Central memory CD8-positive, alpha-beta T cell (primary cell): ENCODE results near the gene SCN3B.

Experiments
- ATAC-seq: fragments of 150-1000 bp; cut with Tn5 transposase; replicated peaks from 2 replicates; pipeline ENCODE4 v1.10.0; 2022; ENCODE audit warnings: mild to moderate bottlenecking, moderate FRiP score, moderate number of reproducible peaks; ENCODE audit not compliant: poor library complexity, severe bottlenecking; ENCODE audit errors: extremely low read depth
- DNase-seq, 2 donors: peaks; one replicate each; pipeline ENCODE4 v3.0.0; 2021; ENCODE audit warnings: low spot score in 2 of 2
- H3K27ac Mint-ChIP-seq: one replicate; pipeline ENCODE4 v1.8.0; 2022; ENCODE audit warnings: low read depth, mild to moderate bottlenecking, moderate library complexity, mixed read lengths
- H3K27me3 Mint-ChIP-seq: one replicate; pipeline ENCODE4 v1.8.0; 2022; ENCODE audit warnings: mixed read lengths
- H3K36me3 Mint-ChIP-seq: one replicate; pipeline ENCODE4 v1.8.0; 2022; ENCODE audit warnings: mild to moderate bottlenecking, moderate library complexity, mixed read lengths; ENCODE audit not compliant: insufficient read depth
- H3K4me1 Mint-ChIP-seq: one replicate; pipeline ENCODE4 v1.8.0; 2022; ENCODE audit warnings: mixed read lengths
- H3K4me3 Mint-ChIP-seq: one replicate; pipeline ENCODE4 v1.8.0; 2022; ENCODE audit warnings: mild to moderate bottlenecking, moderate library complexity, mixed read lengths
- H3K9me3 Mint-ChIP-seq: one replicate; pipeline ENCODE4 v1.8.0; 2022; ENCODE audit warnings: mixed read lengths

Gene SCN3B

DNA sequence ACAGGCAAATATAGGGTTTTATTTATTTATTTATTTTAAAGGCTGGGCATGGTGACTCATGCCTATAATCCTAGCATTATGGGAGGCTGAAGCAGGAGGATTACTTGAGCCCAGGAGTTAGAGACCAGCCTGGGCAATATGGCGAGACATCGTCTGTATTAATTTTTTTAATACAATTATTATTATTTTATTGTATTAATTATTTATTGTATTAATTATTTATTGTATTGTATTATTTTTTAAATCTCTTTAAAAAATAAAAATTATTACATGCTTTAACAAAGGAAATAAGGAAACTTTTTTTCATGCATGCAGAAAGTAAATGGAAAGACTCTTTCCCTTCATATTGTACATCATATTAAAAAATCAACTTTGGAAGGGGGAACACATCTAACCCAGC lies 3.5 kb downstream of the SCN3B start:
- H3K4me1 Mint-ChIP-seq: peaks cover 5% of the 10 kb centered on the region
- ATAC-seq (no peak), DNase-seq (no peak)
- H3K36me3 Mint-ChIP-seq: no peaks in the 10 kb centered on the region
- no peak overlapping the region for H3K4me3 Mint-ChIP-seq
- no peak overlapping the region for H3K27ac Mint-ChIP-seq
- H3K9me3 Mint-ChIP-seq: no peaks in the 10 kb centered on the region
- peaks cover 46% of the 10 kb centered on the region for H3K27me3 Mint-ChIP-seq

DNA sequence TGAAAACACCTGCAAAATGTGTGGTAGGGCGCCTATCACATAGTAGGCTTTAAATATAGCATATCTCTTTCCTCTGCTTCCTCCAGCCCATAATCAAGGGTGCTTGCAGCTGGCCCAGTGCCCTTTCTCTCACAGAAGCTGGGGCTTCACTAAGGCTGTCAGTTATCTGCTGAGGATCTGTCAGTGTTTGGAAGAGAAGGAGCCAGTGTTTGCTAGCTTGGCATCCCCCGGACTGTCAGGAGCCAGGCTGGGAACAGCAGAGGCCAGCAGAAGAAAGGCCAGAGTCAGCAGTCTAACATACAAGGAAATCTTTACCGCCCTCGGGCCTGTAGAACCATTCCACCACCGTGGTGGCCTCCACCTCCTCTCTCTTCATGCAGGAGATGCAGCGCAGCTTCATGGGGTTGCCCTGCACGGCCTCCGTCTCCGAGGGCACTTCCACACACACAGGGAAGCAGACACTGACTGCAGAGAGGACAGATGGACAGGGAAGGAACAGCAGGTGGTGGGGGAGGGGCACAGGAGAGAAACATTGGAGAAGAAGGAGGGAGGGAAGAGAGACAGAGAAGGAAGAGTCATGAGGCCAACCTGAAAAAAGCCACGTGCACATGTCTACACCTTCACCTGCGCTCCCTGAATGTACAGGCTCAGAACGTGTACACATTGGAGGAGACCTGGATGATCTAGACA lies 9.0 kb downstream of the SCN3B start:
- ATAC-seq (no peak), DNase-seq (no peak)
- Mint-ChIP-seq H3K4me3 (no peak overlapping the region), H3K36me3 (peaks cover 1% of the 10 kb centered on the region), H3K27ac (no peak overlapping the region), H3K9me3 (no peaks in the 10 kb centered on the region), H3K4me1 (peaks cover 5% of the 10 kb centered on the region), H3K27me3 (peaks cover 25% of the 10 kb centered on the region)

DNA sequence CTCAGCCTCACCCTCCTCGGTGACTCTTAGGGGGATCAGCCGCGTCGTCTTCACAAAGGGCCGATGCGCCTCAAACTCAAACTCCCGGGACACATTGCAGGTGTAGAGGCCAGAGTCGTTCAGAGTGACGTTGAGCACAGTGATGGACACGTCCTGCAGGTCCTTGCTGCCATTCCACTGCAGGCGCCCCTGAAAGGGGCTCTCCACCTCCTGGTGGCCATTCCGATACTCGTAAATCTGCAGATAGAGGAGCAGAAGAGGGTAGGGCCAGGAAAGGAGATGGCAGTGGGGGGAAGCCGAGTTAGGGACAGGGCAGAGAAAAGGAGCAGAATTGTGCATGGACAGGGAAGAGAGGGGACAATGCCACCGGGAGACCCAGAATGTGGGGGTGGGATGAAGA lies 12.0 kb downstream of the SCN3B start:
- Mint-ChIP-seq H3K4me1 (peaks cover 5% of the 10 kb centered on the region), H3K27ac (no peak overlapping the region), H3K27me3 (peaks cover 55% of the 10 kb centered on the region), H3K9me3 (no peaks in the 10 kb centered on the region), H3K4me3 (no peak overlapping the region), H3K36me3 (peaks cover 1% of the 10 kb centered on the region)
- ATAC-seq: no peak
- DNase-seq: no peak

DNA sequence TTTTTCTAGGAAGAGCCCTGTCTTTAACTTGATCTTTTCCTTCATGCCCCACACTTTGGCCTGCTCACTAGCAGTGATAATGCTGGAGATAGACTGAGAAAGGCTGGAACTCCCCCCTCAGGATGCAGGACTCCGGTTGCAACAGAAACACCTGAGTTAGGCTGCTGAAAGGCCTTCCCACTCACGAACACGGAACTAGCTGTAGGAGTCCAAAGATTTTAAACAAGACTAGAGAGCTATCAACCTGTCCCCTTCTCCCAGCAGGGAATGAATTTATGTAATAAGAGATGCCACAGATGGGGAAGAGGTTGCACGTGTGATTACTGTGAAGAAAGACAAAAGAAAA lies 13.0 kb downstream of the SCN3B start:
- DNase-seq: no peak

DNA sequence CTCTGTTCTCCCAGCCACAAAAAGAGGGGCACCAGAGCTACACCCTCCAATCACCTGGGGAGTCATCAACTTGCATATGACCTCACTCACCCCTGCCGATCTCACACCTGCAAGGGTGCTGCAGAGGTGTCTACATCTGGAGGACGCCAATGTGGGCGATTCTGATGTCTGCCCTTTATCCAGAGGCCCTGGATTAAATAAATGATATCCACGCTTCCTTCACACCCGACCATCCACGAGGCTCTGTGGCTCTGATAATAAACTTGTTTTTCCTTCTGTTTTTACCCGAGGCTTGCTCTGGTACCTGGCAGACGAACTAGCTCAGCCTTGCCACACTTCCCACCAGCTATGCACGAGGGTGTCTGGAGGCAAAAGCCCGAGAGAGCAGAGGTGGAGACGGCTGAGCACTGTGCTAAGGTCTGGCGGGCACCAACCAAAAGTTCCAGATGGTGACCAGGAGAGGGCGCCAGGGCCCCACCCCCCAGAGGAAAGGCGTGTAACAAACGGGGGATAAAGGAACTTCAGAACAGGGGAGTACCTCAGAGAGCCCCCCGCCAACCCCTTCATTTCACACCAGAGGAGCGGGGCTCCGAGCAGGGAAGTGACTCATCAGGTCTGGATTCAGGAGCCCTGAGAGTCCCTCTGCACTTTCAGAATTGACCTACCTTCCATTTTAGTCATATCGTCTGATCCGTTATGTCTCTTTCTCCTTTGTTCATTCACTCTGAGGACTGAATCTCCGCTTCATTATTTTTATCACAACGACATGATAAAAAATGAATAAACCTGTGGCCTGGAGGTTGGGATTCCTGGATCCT lies 13.5 kb downstream of the SCN3B start:
- H3K36me3 Mint-ChIP-seq: peaks cover 1% of the 10 kb centered on the region

More for the DNA sequence above, 13.0 kb downstream of the SCN3B start:
- peaks cover 5% of the 10 kb centered on the region for H3K4me1 Mint-ChIP-seq
- peaks cover 58% of the 10 kb centered on the region for H3K27me3 Mint-ChIP-seq
- H3K9me3 Mint-ChIP-seq: no peaks in the 10 kb centered on the region
- H3K36me3 Mint-ChIP-seq: peaks cover 1% of the 10 kb centered on the region
- no peak for ATAC-seq
- H3K27ac Mint-ChIP-seq: no peak overlapping the region
- no peak overlapping the region for H3K4me3 Mint-ChIP-seq

DNA sequence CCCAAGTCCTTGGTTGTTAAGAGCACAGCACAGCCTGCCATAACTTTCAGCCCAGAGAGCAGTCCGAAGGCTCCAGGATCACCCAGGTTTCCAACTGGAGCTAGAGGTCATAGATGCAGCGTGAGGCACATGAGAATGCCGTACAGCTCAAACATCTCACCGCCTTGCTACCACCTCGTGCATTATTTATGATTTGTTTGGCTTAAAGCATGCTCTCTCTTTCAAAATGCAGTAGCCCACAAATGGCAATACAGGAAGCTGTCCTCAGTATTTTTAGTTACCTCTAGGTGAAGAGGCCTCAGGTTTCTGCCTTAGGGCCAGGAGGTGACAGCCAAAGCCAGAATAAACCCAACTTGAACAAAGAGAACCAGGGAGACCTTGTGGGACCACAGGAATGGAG lies 14.4 kb downstream of the SCN3B start:
- Mint-ChIP-seq H3K36me3 (peaks cover 1% of the 10 kb centered on the region), H3K27me3 (peaks cover 55% of the 10 kb centered on the region), H3K4me3 (no peak overlapping the region), H3K9me3 (no peaks in the 10 kb centered on the region), H3K27ac (no peak overlapping the region), H3K4me1 (peaks cover 5% of the 10 kb centered on the region)
- ATAC-seq (no peak), DNase-seq (no peak)

More for the DNA sequence above, 13.5 kb downstream of the SCN3B start:
- peaks cover 5% of the 10 kb centered on the region for H3K4me1 Mint-ChIP-seq
- H3K9me3 Mint-ChIP-seq: no peaks in the 10 kb centered on the region
- peaks cover 54% of the 10 kb centered on the region for H3K27me3 Mint-ChIP-seq
- ATAC-seq: peak; percentile 14
- no peak overlapping the region for H3K27ac Mint-ChIP-seq
- DNase-seq: no peak
- H3K4me3 Mint-ChIP-seq: no peak overlapping the region

DNA sequence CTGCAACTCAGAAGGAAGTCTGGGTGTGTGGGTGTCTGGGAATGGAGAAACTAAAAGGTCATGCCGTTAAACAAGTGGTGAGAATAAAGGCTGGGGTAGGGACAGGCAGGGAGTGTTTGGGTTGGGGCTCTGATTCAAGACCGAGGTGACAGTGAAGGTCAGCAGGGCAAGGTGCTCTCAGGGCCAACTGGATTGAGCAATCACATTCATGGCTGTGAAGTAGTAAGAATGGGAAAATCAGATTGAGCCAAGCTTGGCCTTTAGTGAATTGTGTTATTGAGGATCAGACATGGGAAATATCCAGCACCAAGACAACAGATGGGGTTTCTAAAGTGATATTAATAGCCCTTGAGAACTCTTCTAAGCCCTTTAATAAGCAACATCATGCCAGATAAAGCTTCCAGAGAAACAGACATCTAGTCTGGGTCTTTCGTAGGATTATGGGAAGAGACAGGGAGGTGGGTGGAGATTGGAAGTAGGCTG lies 24.3 kb downstream of the SCN3B start:
- no peak overlapping the region for H3K27ac Mint-ChIP-seq
- no peaks in the 10 kb centered on the region for H3K4me1 Mint-ChIP-seq
- H3K9me3 Mint-ChIP-seq: no peaks in the 10 kb centered on the region
- no peak for ATAC-seq
- H3K36me3 Mint-ChIP-seq: no peaks in the 10 kb centered on the region
- H3K4me3 Mint-ChIP-seq: no peak overlapping the region
- peaks cover 9% of the 10 kb centered on the region for H3K27me3 Mint-ChIP-seq
- no peak for DNase-seq

DNA sequence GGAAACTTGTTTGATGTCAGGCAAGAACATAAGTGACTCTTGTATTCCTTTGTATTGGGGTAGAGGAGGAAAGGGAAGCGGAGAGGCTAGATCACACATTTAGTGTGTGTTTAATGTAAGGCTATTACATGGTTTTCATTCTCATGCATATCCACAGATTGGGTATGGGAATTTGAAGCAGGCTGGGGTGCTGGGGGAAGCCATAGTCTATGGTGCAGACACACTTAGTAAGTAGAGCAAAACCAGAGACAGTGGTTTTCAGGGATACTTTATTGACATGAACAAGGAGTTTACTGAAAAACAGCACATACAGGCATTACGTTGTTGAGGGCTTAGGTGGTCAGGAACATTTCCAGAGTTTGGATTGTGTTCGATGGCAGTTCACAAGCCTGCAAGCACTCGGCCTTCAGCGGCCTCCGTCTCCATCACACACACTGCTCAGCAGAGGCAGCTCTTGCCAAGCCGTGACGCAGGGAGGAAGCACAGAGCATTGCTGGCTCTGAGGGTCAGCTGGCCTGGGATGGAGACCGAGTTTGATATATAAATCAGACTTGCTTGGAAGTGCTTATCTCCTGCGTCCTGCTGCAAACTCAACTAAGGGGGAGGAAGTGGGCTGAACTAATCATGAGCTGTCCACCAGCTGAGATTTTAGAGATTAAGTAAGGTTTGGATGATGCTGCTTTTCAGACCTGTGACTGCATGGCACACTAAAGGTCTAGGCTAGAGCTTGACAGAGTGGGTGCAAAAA lies 25.3 kb downstream of the SCN3B start:
- no peaks in the 10 kb centered on the region for H3K9me3 Mint-ChIP-seq
- ATAC-seq: no peak
- H3K4me3 Mint-ChIP-seq: no peak overlapping the region
- DNase-seq: no peak
- H3K27me3 Mint-ChIP-seq: no peaks in the 10 kb centered on the region
- no peaks in the 10 kb centered on the region for H3K4me1 Mint-ChIP-seq
- H3K27ac Mint-ChIP-seq: no peak overlapping the region
- H3K36me3 Mint-ChIP-seq: no peaks in the 10 kb centered on the region

DNA sequence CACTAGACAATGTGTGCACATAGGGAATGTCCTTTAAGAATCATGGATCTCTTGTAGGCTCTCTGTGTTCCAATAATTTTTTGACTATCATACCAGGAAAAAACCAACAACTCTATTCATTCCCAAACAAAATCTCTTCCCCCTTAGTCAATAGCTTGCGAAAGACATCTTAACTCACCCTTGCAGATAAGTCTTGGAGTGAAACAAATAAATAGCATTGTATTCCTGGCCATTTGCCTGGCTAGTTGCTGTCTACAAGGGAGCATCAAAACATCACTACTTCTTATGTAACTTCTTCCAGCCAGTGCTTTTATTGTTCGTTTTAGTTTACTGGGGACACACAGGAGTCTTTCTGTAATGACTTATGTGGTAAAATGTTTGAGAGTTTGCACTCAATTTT lies 29.4 kb downstream of the SCN3B start:
- no peak overlapping the region for H3K4me3 Mint-ChIP-seq
- DNase-seq (no peak), ATAC-seq (no peak)
- H3K36me3 Mint-ChIP-seq: no peaks in the 10 kb centered on the region
- H3K4me1 Mint-ChIP-seq: no peaks in the 10 kb centered on the region
- H3K27me3 Mint-ChIP-seq: no peaks in the 10 kb centered on the region
- H3K9me3 Mint-ChIP-seq: no peaks in the 10 kb centered on the region
- no peak overlapping the region for H3K27ac Mint-ChIP-seq

DNA sequence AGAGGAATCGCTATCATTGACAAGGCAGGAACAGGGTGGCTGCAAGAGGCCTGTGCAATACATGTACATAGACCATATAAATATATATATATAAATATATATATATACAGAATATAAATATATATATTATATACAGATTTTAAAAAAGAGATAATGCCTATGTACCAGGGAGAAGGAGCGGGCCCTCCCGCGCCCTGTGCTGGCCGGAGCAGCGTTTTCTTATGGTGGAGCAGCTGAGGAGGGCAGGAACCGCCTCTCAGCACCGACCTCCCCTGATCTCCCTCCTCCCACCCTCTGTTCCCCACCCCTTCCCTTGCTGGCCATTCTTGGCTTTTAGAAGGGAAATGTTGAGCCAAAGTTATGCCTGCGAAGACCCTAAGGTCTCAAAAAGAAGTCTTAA lies 31.8 kb downstream of the SCN3B start:
- no peak for ATAC-seq
- peaks cover 3% of the 10 kb centered on the region for H3K36me3 Mint-ChIP-seq
- no peak overlapping the region for H3K4me3 Mint-ChIP-seq
- no peaks in the 10 kb centered on the region for H3K27me3 Mint-ChIP-seq
- DNase-seq: no peak
- no peaks in the 10 kb centered on the region for H3K4me1 Mint-ChIP-seq
- H3K27ac Mint-ChIP-seq: no peak overlapping the region
- no peaks in the 10 kb centered on the region for H3K9me3 Mint-ChIP-seq

DNA sequence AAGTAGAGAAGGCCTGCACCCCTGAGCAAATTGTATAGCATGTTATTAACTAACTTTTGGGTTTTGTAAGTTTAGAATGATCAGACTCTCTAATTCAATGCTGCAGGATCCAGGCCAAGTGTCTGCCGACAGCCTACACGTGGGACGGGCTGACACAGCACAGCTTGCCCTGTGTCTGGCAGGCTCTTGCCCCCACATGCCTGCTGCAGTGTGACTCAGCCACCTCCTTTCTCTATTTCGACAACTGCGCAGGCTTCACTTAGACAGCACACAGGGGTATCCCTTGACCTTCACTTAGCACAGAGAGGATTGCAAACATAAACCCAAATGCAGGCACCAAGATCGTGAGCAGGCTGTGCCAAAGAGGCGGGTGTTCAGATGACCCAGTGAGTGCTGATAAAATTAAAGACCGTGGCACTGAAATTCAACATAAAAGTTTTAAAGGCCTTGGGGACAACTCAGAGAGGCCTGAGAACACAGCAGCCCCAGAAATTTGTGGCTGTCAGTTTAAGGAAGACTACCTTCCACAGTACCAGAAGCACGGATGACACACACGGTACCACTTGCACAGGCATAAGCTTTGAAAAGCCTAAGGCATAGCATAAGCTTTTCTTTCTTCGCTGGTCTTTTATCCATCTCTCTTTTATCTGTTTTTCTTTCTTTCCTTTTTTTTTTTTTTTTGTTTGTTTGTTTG lies 37.8 kb downstream of the SCN3B start:
- Mint-ChIP-seq H3K27me3 (no peaks in the 10 kb centered on the region), H3K27ac (no peak overlapping the region), H3K9me3 (no peaks in the 10 kb centered on the region), H3K4me1 (no peaks in the 10 kb centered on the region), H3K36me3 (peaks cover 10% of the 10 kb centered on the region), H3K4me3 (no peak overlapping the region)
- ATAC-seq (no peak), DNase-seq (no peak)

DNA sequence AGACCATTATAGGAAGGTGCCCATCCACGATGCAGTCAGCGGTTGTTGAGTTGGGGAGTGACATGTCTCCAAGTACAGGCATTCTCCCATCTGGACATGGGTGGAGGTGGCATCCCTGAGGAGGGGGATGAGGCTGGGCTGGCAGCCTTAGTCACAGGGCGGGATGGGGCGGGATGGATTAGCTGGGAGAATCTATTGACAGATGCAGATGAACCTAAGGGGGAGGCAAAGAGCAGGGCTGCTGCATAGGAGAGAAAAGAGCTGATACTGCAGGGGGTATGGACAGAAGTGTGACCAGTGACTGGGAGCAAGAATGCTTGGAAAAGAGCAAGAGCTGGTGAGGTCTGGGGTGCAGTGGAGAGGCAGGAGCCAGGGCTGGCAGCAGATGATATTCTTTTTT lies 42.7 kb downstream of the SCN3B start:
- H3K27me3 Mint-ChIP-seq: no peaks in the 10 kb centered on the region

More for the DNA sequence above, 42.7 kb downstream of the SCN3B start:
- ATAC-seq: no peak
- H3K9me3 Mint-ChIP-seq: no peaks in the 10 kb centered on the region
- peaks cover 12% of the 10 kb centered on the region for H3K36me3 Mint-ChIP-seq
- H3K27ac Mint-ChIP-seq: no peak overlapping the region
- no peak overlapping the region for H3K4me3 Mint-ChIP-seq
- DNase-seq: no peak
- H3K4me1 Mint-ChIP-seq: no peaks in the 10 kb centered on the region
